Stimulated activated CD8-positive, alpha-beta memory T cell treated with anti-CD3 and anti-CD28 coated beads, Interleukin-4, amount 100 ng/mL, for 48 hours (primary cell): Measurements from ENCODE around the gene RPL37.
"Not testable (repeated sequence)": the region's sequence is repeated elsewhere in the genome, so short reads cannot be mapped to it uniquely, and the experiment has no call there.

Source experiments
- DNase-seq: peaks from one replicate; pipeline ENCODE4 v3.0.0-alpha.2; 2020

Gene RPL37

GRCh38 chr5:40796487-40796889, 38.5 kb downstream of the RPL37 start:
- DNase-seq = no peak

- not testable (repeated sequence) for DNase-seq
Observed at GRCh38 chr5:40794877-40795276, 40.1 kb downstream of the RPL37 start.

- DNase-seq = not testable (repeated sequence)
Observed at GRCh38 chr5:40794340-40794739, 40.7 kb downstream of the RPL37 start.

- not testable (repeated sequence) for DNase-seq
Observed at GRCh38 chr5:40792691-40793090, 42.3 kb downstream of the RPL37 start.

- DNase-seq = no peak
Observed at GRCh38 chr5:40791715-40792139, 43.3 kb downstream of the RPL37 start.

- no peak for DNase-seq
Observed at GRCh38 chr5:40790947-40791593, 44.0 kb downstream of the RPL37 start.

GRCh38 chr5:40788941-40789340, 46.1 kb downstream of the RPL37 start:
- DNase-seq = not testable (repeated sequence)

- DNase-seq = no peak
Observed at GRCh38 chr5:40787986-40788385, 47.0 kb downstream of the RPL37 start.

- DNase-seq = not testable (repeated sequence)
Observed at GRCh38 chr5:40786664-40787063, 48.4 kb downstream of the RPL37 start.

GRCh38 chr5:40784916-40785315, 50.1 kb downstream of the RPL37 start:
- DNase-seq = no peak

- no peak for DNase-seq
Observed at GRCh38 chr5:40784027-40784653, 50.9 kb downstream of the RPL37 start.

- DNase-seq = no peak
Observed at GRCh38 chr5:40781843-40782409, 53.1 kb downstream of the RPL37 start.

GRCh38 chr5:40780858-40781257, 54.2 kb downstream of the RPL37 start:
- DNase-seq = no peak

GRCh38 chr5:40780199-40780598, 54.8 kb downstream of the RPL37 start:
- DNase-seq = no peak

GRCh38 chr5:40779561-40779960, 55.5 kb downstream of the RPL37 start:
- no peak for DNase-seq

GRCh38 chr5:40778133-40778532, 56.9 kb downstream of the RPL37 start:
- DNase-seq = no peak

GRCh38 chr5:40776658-40776977, 58.4 kb downstream of the RPL37 start:
- DNase-seq = no peak

GRCh38 chr5:40775846-40776657, 59.0 kb downstream of the RPL37 start:
- DNase-seq = no peak
